ENCODE data around the gene ARIH2. TPM values are rescaled to one million over a fixed set of nuclear protein-coding genes. Genes with fewer than 3 reads are reported as not detected.

ARIH2 gene
- total and polyA plus RNA-seq, 2 donors (not counting 3 experiments of a cell fraction or from before 2014, with no cell fraction given) = 59.7 to 85.5 TPM

DNA sequence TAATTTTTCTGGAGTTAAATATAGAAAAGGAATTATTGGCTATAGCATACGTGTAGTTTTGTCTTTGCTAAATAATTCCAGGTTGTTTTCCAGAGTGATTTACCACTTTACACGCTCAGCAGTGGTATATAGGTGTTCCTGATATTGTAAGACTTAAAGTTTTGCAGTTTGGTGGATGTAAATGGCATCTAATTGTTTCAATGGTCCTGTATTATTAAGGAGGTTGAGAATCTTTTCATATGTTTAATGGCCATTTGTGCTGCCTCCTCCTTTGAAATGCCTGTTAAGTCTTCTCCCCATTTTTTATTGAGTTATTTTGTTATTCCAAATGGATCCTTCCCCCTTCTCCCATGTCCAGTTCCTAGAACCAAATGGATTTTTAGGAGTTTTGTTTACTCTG is 44.9 kb downstream of the ARIH2 start:
- dilution Hi-C loops (cut with MboI; ENCODE audit: extremely low pct_ligation_motif_present, low sequenced_read_pairs) = no loop called here
- FAIRE-seq = no peak
- TF ChIP-seq POLR2A (IDR thresholded peaks at IDR 0.05; ENCODE audit: low read depth, low read length) = no peak
- TF ChIP-seq CTCF (IDR thresholded peaks at IDR 0.05; ENCODE audit: extremely low read depth in 1 of 2, insufficient read depth in 1 of 2, low read depth in 1 of 2, low read length in 2 of 2) = no peak
- no peak for TF ChIP-seq EZH2 (IDR thresholded peaks at IDR 0.05; ENCODE audit: borderline replicate concordance, low read depth, low read length, severe bottlenecking)
- no peak for TF ChIP-seq POLR2AphosphoS5 (IDR thresholded peaks at IDR 0.05; ENCODE audit: insufficient read depth, low read depth, low read length)
- no peak for TF ChIP-seq GATA2 (IDR thresholded peaks at IDR 0.05; ENCODE audit: insufficient read depth, insufficient read length, low read depth, low read length)
- TF ChIP-seq JUN (IDR thresholded peaks at IDR 0.05; ENCODE audit: borderline replicate concordance, insufficient read depth, insufficient read length, low read depth) = no peak
- TF ChIP-seq MYC (IDR thresholded peaks at IDR 0.05; ENCODE audit: low read depth, low read length) = no peak
- TF ChIP-seq FOS (IDR thresholded peaks at IDR 0.05; ENCODE audit: borderline replicate concordance, insufficient read depth, low read length) = no peak
- TF ChIP-seq, protein P1, sequence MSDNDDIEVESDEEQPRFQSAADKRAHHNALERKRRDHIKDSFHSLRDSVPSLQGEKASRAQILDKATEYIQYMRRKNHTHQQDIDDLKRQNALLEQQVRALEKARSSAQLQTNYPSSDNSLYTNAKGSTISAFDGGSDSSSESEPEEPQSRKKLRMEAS (IDR thresholded peaks at IDR 0.05; ENCODE audit: insufficient read depth, insufficient read length) = no peak
- DNase-seq (ENCODE audit: low read depth, low spot score) = no peak
- no peak overlapping the region for H3K9ac ChIP-seq (replicated peaks; ENCODE audit: extremely low read depth, insufficient read depth, low read length)
- no peak overlapping the region for H3K27ac ChIP-seq (ENCODE audit: insufficient read depth, low read depth, low read length)
- no peaks in the 10 kb centered on the region for H3K27me3 ChIP-seq (ENCODE audit: control insufficient read depth in 2 of 2, insufficient read depth in 2 of 2, low read length in 2 of 2)
- H3K9me1 ChIP-seq (replicated peaks; ENCODE audit: control insufficient read depth, extremely low read depth, insufficient read depth, low read length) = no peaks in the 10 kb centered on the region
- BruUV-seq (replicated peaks) = no TSS peak
- no peaks in the 10 kb centered on the region for H3K4me1 ChIP-seq (ENCODE audit: control insufficient read depth, extremely low read depth, insufficient read depth, low read length)
- H2AFZ ChIP-seq (ENCODE audit: low read depth, low read length) = no peak overlapping the region
- H4K20me1 ChIP-seq (replicated peaks; ENCODE audit: control insufficient read depth, extremely low read depth, insufficient read depth, low read length) = no peaks in the 10 kb centered on the region
- H3K4me2 ChIP-seq (ENCODE audit: insufficient read depth, low read length) = no peak overlapping the region
- no peaks in the 10 kb centered on the region for H3K79me2 ChIP-seq (ENCODE audit: control insufficient read depth, insufficient read depth, low read length)
- peaks cover 9 to 12% of the 10 kb centered on the region in 2 experiments for H3K36me3 ChIP-seq (ENCODE audit: control insufficient read depth in 2 of 2, extremely low read depth in 1 of 2, insufficient read depth in 2 of 2, low read length in 2 of 2)
- intact Hi-C loops (cut with micrococcal nuclease) = no loop called here
- CTCF ChIA-PET = interaction anchor here (0.5 kb wide), 1 partner anchor 127 kb away, joined by 3 read pairs; no protein-coding TSS in a partner anchor
- H3K9me3 ChIP-seq (replicated peaks; ENCODE audit: control insufficient read depth, insufficient read depth, low read length) = no peaks in the 10 kb centered on the region
- POLR2A ChIA-PET = no interaction called here
- H3K4me3 ChIP-seq (replicated peaks in 1 of 3; ENCODE audit: insufficient read depth in 1 of 3, low read depth in 1 of 3, low read length in 3 of 3) = no peak overlapping the region

Data from endothelial cell of umbilical vein (primary cell).